Gastroesophageal sphincter (tissue), 4 donors: ENCODE data around the gene DNAI7. TPM values are rescaled to one million over a fixed set of nuclear protein-coding genes. Genes with fewer than 3 reads are reported as not detected.

Experiments used
- ATAC-seq: fragments of 150-250 bp; one replicate; pipeline ENCODE4 v1.9.1; 2016; ENCODE audit warnings: mild to moderate bottlenecking, moderate library complexity
- H3K27ac ChIP-seq, 4 donors: fragments of 200-600 bp; sonication (generic) in 3 of 4; 1 replicate in 3 of 4; 2 replicates in 1 of 4; pipeline ENCODE4 v1.5.1; 2016 to 2019
- H3K27me3 ChIP-seq: fragments of 200-600 bp; sonication (generic); one replicate; pipeline ENCODE4 v1.5.1; 2019
- H3K36me3 ChIP-seq, 2 donors: fragments of 200-600 bp; sonication (generic); one replicate each; pipeline ENCODE4 v1.5.1; 2019; ENCODE audit warnings: control low read depth in 1 of 2
- H3K4me1 ChIP-seq, 3 donors: fragments of 200-600 bp; sonication (generic); 1 replicate in 2 of 3; 2 replicates in 1 of 3; pipeline ENCODE4 v1.5.1; 2016 to 2019; ENCODE audit warnings: control low read depth in 2 of 3
- H3K4me3 ChIP-seq, 2 donors: fragments of 200-600 bp; sonication (generic); one replicate each; pipeline ENCODE4 v1.5.1; 2019; ENCODE audit warnings: mild to moderate bottlenecking in 1 of 2, moderate library complexity in 1 of 2
- H3K9me3 ChIP-seq, 3 donors: fragments of 200-600 bp; sonication (generic); one replicate each; pipeline ENCODE4 v1.5.1; 2017 to 2019; ENCODE audit warnings: control low read depth in 2 of 3
- CTCF ChIP-seq, 4 experiments: fragments of 200-600 bp in 2 of 4; fragments of 450-650 bp in 2 of 4; sonication (generic) in 1 of 4; IDR thresholded peaks; one replicate each; pipeline ENCODE4 v1.5.1; 2017 to 2019; ENCODE audit warnings: antibody characterized with exemption in 4 of 4, mild to moderate bottlenecking in 2 of 4, moderate library complexity in 2 of 4
- EP300 ChIP-seq: sonication (generic); formaldehyde crosslinking; IDR thresholded peaks from one replicate; pipeline ENCODE4 v1.6.1; 2017; ENCODE audit warnings: antibody characterized with exemption, mild to moderate bottlenecking
- POLR2A ChIP-seq, 2 donors: fragments of 450-650 bp; IDR thresholded peaks; one replicate each; pipeline ENCODE4 v1.6.1; 2017; ENCODE audit warnings: antibody characterized with exemption in 2 of 2, mild to moderate bottlenecking in 2 of 2, moderate library complexity in 1 of 2
- POLR2AphosphoS5 ChIP-seq: sonication (generic); formaldehyde crosslinking; IDR thresholded peaks from one replicate; pipeline ENCODE4 v1.6.1; 2017; ENCODE audit warnings: antibody characterized with exemption
- WGBS, 2 donors: methylation state at CpG; one replicate each; pipeline ENCODE4 v1.1.5; 2018; ENCODE audit warnings: low coverage in 1 of 2; 5-methylcytosine and 5-hydroxymethylcytosine counted together
- total RNA-seq, 4 donors: library from RNA; depleted of rRNA; stranded (reverse); fragments of >200 nt; gene quantifications; one replicate each; pipeline ENCODE4 v1.1.0, GENCODE V29; 2016

The DNAI7 gene
- total RNA-seq, 4 donors from 2014 or later: 0.22 to 2.3 (median 0.76) TPM

- Histone ChIP-seq H3K4me1 (peaks cover 0 to 2% (median 0%) of the 10 kb centered on the region in 3 donors), H3K27me3 (no peaks in the 10 kb centered on the region), H3K27ac (no peak overlapping the region), H3K4me3 (no peak overlapping the region), H3K36me3 (no peaks in the 10 kb centered on the region), H3K9me3 (no peaks in the 10 kb centered on the region)
- no peak for TF ChIP-seq CTCF (IDR thresholded peaks at IDR 0.05)
- no peak for TF ChIP-seq POLR2AphosphoS5
- TF ChIP-seq POLR2A (IDR thresholded peaks at IDR 0.05): no peak
- no peak for TF ChIP-seq EP300
- 57 to 58% methylated on average over 5 of the region's 5 CpGs for WGBS, 2 donors
- no peak for ATAC-seq
Measured at GRCh38 chr12:25063873-25064628, 130.9 kb downstream of the DNAI7 start.

- H3K27me3 ChIP-seq: no peaks in the 10 kb centered on the region
- TF ChIP-seq EP300 (no peak), POLR2AphosphoS5 (no peak), POLR2A (IDR thresholded peaks at IDR 0.05) (no peak), CTCF (IDR thresholded peaks at IDR 0.05) (no peak)
- H3K4me3 ChIP-seq: no peak overlapping the region
- no peak overlapping the region for H3K27ac ChIP-seq
- H3K4me1 ChIP-seq: no peaks in the 10 kb centered on the region
- no peaks in the 10 kb centered on the region for H3K36me3 ChIP-seq
- no peak for ATAC-seq
- no peaks in the 10 kb centered on the region for H3K9me3 ChIP-seq
Measured at GRCh38 chr12:25058658-25059058, 136.3 kb downstream of the DNAI7 start.

Other genes starting within 250 kb of the DNAI7 start
- 10 to 100 TPM; 11.4 to 39.3 (median 18.0) TPM for gene BCAT1, start 246.1 kb downstream of the DNAI7 start, total RNA-seq
- gene ETFRF1, start 77 bp upstream of the DNAI7 start, total RNA-seq: 10 to 100 TPM; 45.8 to 73.8 (median 47.1) TPM
- gene KRAS, start 55.8 kb upstream of the DNAI7 start, total RNA-seq: 10 to 100 TPM; 31.8 to 35.6 (median 33.0) TPM